HG02938 (cell line): Measurements from ENCODE around the gene GJC2.
A peak's percentile ranks its signal among the peaks of the same experiment; 100 is the strongest.

Experiments
- ATAC-seq: cut with Tn5 transposase; IDR thresholded peaks from one replicate; pipeline ENCODE4 v1.9.1; 2021; ENCODE audit warnings: mild to moderate bottlenecking, moderate library complexity; ENCODE audit not compliant: unreplicated experiment

GJC2 gene

GRCh38 chr1:228156515-228156881 is 6.8 kb downstream of the GJC2 start:
- no peak for ATAC-seq

DNA sequence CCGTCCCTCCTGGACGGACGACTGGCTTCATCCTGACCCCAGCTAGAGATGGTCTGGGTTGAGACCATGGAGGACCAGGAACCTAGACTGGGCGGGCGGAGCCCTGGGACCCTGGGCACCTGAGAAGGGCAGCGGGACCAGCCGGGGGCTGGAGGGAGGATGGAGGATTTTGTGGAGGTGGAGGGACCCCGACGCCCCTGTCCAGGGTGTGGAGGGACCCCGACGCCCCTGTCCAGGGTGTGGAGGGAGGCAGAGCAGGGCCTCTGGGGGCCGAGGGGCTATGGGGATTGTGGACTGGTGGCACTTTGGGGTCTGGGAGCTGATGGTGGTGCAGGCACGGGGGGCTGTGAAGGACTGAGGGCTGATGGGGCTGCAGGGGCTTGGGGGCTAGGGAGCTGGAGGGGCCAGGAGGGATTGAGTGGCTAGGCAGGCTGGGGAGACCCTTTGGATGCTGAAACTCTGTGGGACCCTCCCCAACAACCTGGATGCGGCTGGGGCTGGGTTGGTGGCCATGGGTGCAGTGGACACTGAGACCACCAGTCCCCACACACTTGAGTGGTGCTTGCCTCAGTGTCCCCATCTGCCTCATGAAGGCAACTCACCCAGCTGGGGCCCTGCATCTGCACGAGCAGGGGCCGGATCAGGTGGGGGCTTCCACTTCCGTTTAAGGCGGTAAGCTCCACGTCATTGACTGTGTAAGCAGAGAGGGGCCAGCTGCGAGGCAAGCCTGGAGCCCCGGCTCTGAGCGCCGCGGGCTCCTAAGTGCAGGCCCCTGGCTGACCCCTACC is 7.4 kb downstream of the GJC2 start:
- ATAC-seq: no peak

GRCh38 chr1:228157729-228158126 is 8.0 kb downstream of the GJC2 start:
- no peak for ATAC-seq

DNA sequence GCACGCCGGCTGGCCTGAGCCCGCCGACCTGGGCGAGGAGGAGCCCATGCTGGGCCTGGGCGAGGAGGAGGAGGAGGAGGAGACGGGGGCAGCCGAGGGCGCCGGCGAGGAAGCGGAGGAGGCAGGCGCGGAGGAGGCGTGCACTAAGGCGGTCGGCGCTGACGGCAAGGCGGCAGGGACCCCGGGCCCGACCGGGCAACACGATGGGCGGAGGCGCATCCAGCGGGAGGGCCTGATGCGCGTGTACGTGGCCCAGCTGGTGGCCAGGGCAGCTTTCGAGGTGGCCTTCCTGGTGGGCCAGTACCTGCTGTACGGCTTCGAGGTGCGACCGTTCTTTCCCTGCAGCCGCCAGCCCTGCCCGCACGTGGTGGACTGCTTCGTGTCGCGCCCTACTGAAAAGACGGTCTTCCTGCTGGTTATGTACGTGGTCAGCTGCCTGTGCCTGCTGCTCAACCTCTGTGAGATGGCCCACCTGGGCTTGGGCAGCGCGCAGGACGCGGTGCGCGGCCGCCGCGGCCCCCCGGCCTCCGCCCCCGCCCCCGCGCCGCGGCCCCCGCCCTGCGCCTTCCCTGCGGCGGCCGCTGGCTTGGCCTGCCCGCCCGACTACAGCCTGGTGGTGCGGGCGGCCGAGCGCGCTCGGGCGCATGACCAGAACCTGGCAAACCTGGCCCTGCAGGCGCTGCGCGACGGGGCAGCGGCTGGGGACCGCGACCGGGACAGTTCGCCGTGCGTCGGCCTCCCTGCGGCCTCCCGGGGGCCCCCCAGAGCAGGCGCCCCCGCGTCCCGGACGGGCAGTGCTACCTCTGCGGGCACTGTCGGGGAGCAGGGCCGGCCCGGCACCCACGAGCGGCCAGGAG is 8.6 kb downstream of the GJC2 start:
- ATAC-seq: no peak

GRCh38 chr1:228159008-228159665 is 9.4 kb downstream of the GJC2 start:
- no peak for ATAC-seq

DNA sequence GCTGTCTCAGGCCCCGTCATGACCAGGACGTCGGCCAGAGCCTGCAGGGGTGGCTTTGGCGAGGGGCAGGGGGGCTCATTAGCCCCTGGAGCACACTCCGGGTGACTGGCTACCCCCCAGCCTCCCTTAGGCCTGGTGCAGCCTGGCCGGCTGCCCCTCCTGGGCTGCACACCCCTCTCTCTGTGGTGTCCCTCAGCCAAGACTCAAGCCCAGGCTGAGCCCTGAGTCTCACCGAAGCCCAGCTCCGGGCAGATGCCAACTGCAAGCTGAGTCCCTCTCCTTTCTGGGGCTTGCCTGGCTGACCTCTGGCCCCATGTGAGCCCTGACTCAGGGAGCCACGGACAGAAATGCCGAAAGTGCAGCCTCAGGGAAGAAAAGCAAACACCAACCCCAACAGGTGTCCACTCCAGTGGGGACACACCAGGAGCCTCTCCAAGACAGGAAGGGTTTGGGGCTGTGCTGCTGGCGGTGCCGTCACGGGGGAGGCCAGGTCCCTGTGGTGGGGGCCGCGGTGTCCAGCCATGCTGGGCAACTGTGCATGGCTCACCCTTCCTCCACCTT is 10.6 kb downstream of the GJC2 start:
- ATAC-seq: no peak

DNA sequence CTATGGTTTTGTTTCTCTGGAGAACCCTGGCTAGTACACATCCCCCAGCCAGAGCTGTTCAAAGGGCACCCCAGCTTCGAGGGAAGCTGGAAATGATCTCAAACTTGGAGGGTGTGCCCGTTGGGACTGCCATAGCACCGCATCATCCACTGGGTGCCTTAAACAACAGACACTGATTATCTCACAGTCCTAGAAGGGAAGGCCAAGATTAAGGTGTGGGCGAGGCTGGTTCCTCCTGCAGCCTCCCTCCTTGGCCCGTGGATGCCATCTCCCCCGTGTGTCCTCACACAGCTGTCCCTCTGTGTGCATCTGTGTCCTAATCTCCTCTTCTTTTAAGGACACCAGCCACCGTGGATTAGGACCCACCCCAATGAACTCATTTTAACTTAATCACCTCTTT is 11.6 kb downstream of the GJC2 start:
- no peak for ATAC-seq

DNA sequence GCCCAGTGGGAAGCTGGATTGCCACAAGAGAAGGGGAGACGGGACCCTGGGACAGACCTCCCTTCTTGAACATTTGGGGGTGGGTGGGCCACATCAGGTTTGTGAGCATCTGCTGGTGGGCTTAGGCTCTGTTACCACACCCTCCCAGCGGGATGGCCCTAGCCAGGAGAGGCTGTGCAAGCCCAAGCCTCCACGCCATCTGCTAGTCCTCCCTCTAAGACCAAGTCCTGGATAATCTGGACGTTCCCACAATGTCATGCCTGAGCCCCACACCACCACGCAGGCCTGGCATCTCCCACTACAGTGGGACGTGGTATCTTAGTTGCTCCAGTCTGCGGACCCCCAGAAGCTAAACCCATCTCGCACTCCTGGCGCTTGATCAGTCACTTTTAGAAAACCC is 12.1 kb downstream of the GJC2 start:
- ATAC-seq: no peak

GRCh38 chr1:228162286-228163006 is 12.7 kb downstream of the GJC2 start:
- ATAC-seq: no peak

GRCh38 chr1:228163007-228163753 is 13.4 kb downstream of the GJC2 start:
- ATAC-seq: no peak

DNA sequence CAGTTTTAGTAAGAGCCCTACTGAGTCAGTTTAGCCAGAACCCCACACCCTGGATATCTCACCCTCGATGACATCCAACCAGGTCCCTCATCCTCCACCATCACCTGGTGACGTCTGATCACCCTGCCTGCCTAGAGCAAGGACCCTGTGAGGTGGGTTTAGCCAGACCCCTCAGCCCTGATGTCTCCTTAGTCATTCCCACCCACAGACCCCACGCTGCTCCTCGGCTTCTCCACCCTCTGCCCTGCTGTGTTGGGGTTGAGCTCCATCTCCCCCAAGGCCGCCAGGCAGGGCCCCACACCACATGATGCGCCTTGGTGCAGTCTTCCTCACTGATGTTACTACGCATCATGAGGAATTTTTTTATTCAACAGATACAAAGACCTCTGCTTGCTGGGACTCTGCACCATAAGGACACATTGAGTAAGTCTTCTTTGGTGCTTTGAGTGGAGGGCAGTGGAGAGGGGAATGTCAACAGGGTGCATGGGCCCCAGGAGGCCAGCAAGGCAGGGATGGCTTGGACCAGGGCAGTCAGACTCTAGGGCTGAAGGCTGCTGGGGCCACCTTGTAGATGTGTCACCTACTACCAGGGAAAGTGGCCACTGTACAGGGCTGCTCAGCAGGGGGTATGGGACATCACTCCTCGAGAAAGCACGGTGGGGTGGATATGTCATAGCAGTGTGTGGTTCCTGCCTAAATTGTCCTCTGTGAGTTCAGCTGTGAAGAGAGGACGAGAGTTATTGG is 14.2 kb downstream of the GJC2 start:
- no peak for ATAC-seq

- ATAC-seq: peak; percentile 2
Measured at GRCh38 chr1:228164561-228165371, 15.0 kb downstream of the GJC2 start.

GRCh38 chr1:228165372-228166169 is 15.8 kb downstream of the GJC2 start, which contains the start of gene IBA57:
IBA57 (plus strand) TSS chr1:228165804; CDS start chr1:228165817, 13 bp downstream.
- peak; percentile 77 for ATAC-seq

DNA sequence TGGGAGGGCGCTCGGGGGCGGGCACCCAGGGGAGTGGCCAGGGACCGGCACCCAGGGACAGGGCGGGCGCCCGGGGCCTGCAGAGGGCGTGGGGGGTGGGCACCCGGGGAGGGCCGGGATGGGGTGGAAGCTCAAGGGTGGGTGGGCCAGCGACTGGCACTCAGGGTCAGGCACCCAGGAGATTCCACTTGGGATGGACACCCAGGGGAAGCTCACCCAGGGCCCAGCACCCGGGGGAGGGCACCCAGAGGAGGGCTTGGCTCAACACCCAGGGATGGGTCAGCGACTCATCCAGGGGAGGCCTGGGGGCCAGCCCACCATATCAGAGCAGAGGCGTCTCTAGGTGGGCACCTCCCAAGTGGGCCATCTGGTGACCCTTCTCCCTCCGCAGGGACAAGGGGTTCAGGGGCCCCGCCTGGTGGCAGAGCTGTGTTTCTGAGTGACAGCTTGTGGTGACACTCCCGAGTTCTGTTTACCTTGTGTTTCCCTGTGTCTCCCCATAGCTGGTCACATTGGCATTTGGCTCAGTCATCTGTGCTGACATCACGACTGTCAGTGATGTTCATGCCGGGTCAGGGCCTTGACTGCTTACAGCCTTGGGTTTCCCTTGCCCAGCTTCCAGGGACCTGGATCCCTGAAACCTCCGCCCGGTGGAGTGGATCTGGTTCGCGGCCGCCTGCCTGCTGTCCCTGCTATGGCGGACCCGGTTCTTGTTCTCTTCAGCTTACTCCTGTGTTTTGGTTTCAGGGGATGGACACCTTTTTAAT is 16.6 kb downstream of the GJC2 start:
- peak; percentile 20 for ATAC-seq

- no peak for ATAC-seq
Measured at GRCh38 chr1:228168563-228169270, 19.0 kb downstream of the GJC2 start.

DNA sequence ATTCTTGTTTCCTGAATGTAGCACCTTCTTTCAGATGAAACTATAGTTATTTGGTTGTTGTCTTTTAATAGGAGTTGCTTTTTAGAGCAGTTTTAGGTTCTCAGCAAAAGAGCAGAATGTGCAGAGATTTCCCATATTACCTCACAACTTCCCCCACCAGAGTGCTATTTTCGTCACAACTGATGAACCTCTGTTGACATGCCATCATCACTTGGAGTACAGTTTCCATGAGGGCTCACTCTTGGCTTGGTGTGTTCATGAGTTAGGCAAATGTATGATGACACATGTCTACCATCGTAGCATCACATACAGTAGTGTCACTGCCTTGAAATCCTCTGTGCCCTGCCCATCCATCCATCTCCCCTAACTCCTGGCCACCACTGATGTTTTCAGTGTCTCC is 19.6 kb downstream of the GJC2 start:
- no peak for ATAC-seq
